ENCODE measurements around the gene BTLA. TPM values are rescaled to one million over a fixed set of nuclear protein-coding genes. Genes with fewer than 3 reads are reported as not detected.
A peak's percentile ranks its signal among the peaks of the same experiment; 100 is the strongest.

BTLA gene
- total and polyA plus RNA-seq, 2 of the 8 experiments (the other 6 are each of a cell fraction or from before 2014, with no cell fraction given): not detected

GRCh38 chr3:112417696-112418318 is 81.5 kb downstream of the BTLA start:
- H3K27ac ChIP-seq (ENCODE audit: low read depth, low read length): peak overlapping the region; percentile 28; the same call in 1 of the 2 replicates
- 76% methylated on average over 3 of the region's 3 CpGs; no CpG with 5 or more reads in 1 of the 2 experiments for WGBS, 2 experiments (ENCODE audit: extremely low coverage in 1 of 2, insufficient coverage in 1 of 2, insufficient read length in 1 of 2, insufficient replicate concordance in 2 of 2, low coverage in 1 of 2, low lambda C conversion rate in 2 of 2, missing lambda C conversion rate in 1 of 2)

More at GRCh38 chr3:112417696-112418318, 81.5 kb downstream of the BTLA start:
- Histone ChIP-seq H4K8ac (ENCODE audit: extremely low read depth, insufficient read depth, low read length) (no peak overlapping the region), H3K36me3 (ENCODE audit: control insufficient read depth in 2 of 4, insufficient read depth in 4 of 4, low read length in 3 of 4) (peaks cover 0 to 35% (median 11%) of the 10 kb centered on the region in 4 experiments; a peak in 4 of 8 replicates), H2BK5ac (ENCODE audit: low read depth, low read length) (peak overlapping the region; percentile 76; the same call in 1 of the 2 replicates), H3K4me1 (replicated peaks in 1 of 4; ENCODE audit: control insufficient read depth in 3 of 4, insufficient read depth in 4 of 4, low read length in 3 of 4) (peaks cover 0 to 8% (median 3%) of the 10 kb centered on the region in 4 experiments; a peak in 2 of 7 replicates), H3K4ac (replicated peaks; ENCODE audit: insufficient read length, low read depth, low read length) (no peak overlapping the region), H3K79me2 (ENCODE audit: control insufficient read depth in 1 of 2, insufficient read depth in 2 of 2, low read length in 2 of 2) (peaks cover 0 to 11% of the 10 kb centered on the region in 2 experiments; a peak in 3 of 4 replicates), H3K9me3 (ENCODE audit: insufficient read depth in 2 of 2, low read depth in 1 of 2, low read length in 1 of 2) (no peaks in the 10 kb centered on the region), H3K14ac (ENCODE audit: insufficient read length) (no peak overlapping the region), H3K18ac (ENCODE audit: extremely low read depth, low read length) (peak overlapping the region; percentile 91; the same call in 1 of the 2 replicates), H3K56ac (replicated peaks; ENCODE audit: insufficient read length, low read depth, low read length) (no peak overlapping the region), H2AK5ac (ENCODE audit: low read depth, low read length) (no peak overlapping the region), H3K4me3 (ENCODE audit: extremely low read depth in 1 of 4, insufficient read depth in 2 of 4, low read depth in 3 of 4, low read length in 4 of 4) (peak overlapping the region in 2 of 4 experiments; percentile 5 to 45; a peak in 4 of 8 replicates), H3K23ac (ENCODE audit: insufficient read length) (no peak overlapping the region), H2AFZ (ENCODE audit: low read length) (no peak overlapping the region), H2BK15ac (ENCODE audit: low read length) (no peak overlapping the region), H4K20me1 (replicated peaks in 1 of 2; ENCODE audit: control insufficient read depth in 1 of 2, insufficient read depth in 2 of 2, low read length in 2 of 2) (no peaks in the 10 kb centered on the region), H3K4me2 (ENCODE audit: insufficient read depth in 1 of 2, low read depth in 2 of 2, low read length in 2 of 2) (peak overlapping the region; percentile 56 to 70; a peak in 3 of 4 replicates), H3K23me2 (ENCODE audit: low read depth, low read length) (peaks cover 2% of the 10 kb centered on the region; the same call in 1 of the 2 replicates), H2BK20ac (ENCODE audit: low read length) (0 out of 2 replicates have a peak overlapping the region, but pooled peaks have one; percentile 91), H2BK120ac (replicated peaks; ENCODE audit: low read depth, low read length) (no peak overlapping the region), H4K91ac (replicated peaks; ENCODE audit: insufficient read length, low read length) (peak overlapping the region; percentile 64), H3K9ac (replicated peaks in 1 of 4; ENCODE audit: extremely low read depth in 1 of 4, low read depth in 3 of 4, low read length in 3 of 4) (peak overlapping the region in 1 of 4 experiments; percentile 14; a peak in 1 of 7 replicates), H3K79me1 (ENCODE audit: low read depth, low read length) (no peaks in the 10 kb centered on the region), H4K5ac (ENCODE audit: insufficient read length, low read depth, low read length) (peak overlapping the region; percentile 47), H3K27me3 (replicated peaks in 1 of 4; ENCODE audit: control insufficient read depth in 3 of 4, extremely low read depth in 1 of 4, insufficient read depth in 3 of 4, low read length in 3 of 4) (no peaks in the 10 kb centered on the region), H2BK12ac (ENCODE audit: low read depth, low read length) (peak overlapping the region; percentile 53; the same call in 1 of the 2 replicates)
- ChIA-PET POLR2A (ENCODE audit: partially characterized antibody) (interaction anchor here (0.8 to 2.6 kb wide), 3 partner anchors 13 to 19 kb away, joined by 3 to 15 read pairs (median 3); no protein-coding TSS in a partner anchor), CTCF (ENCODE audit: partially characterized antibody) (interaction anchor here (1.6 kb wide), 1 partner anchor 27 kb away, joined by 3 read pairs; no protein-coding TSS in a partner anchor)
- TF ChIP-seq NRF1 (IDR thresholded peaks at IDR 0.05; ENCODE audit: low read depth, low read length) (no peak), POLR2AphosphoS5 (IDR thresholded peaks at IDR 0.05; ENCODE audit: low read depth, low read length) (peak; percentile 66; the same call in 1 of the 2 replicates), SP2 (IDR thresholded peaks at IDR 0.05; ENCODE audit: low read length) (no peak), POLR2A (IDR thresholded peaks at IDR 0.05; ENCODE audit: control extremely low read depth in 1 of 2, low read depth in 2 of 2, low read length in 2 of 2) (peak in 1 of 2 experiments; percentile 77; a peak in 2 of 3 replicates)
- peak; percentile 19 for FAIRE-seq
- no peak for DNase-seq (ENCODE audit: low read depth in 1 of 2, low spot score in 2 of 2)

All from H1 (cell line).